Upper lobe of right lung (tissue), 1 donor: ENCODE measurements around the gene AVP. TPM values are rescaled to one million over a fixed set of nuclear protein-coding genes. Genes with fewer than 3 reads are reported as not detected.

ENCODE experiments used
- ATAC-seq: fragments of 200-7000 bp; cut with Tn5 transposase; one replicate; pipeline ENCODE4 v1.9.1; 2020; ENCODE audit warnings: mild to moderate bottlenecking, moderate library complexity
- DNase-seq: peaks from one replicate; pipeline ENCODE4 v3.0.0-alpha.2; 2020
- H3K27ac ChIP-seq: fragments of 200-600 bp; one replicate; pipeline ENCODE4 v1.8.0; 2022
- H3K27me3 ChIP-seq: fragments of 200-600 bp; one replicate; pipeline ENCODE4 v1.8.0; 2022; ENCODE audit warnings: mild to moderate bottlenecking
- H3K36me3 ChIP-seq: fragments of 200-600 bp; one replicate; pipeline ENCODE4 v1.8.0; 2022
- H3K4me1 ChIP-seq: fragments of 200-600 bp; one replicate; pipeline ENCODE4 v1.8.0; 2022
- H3K4me3 ChIP-seq: fragments of 200-600 bp; one replicate; pipeline ENCODE4 v1.8.0; 2022; ENCODE audit warnings: mild to moderate bottlenecking
- H3K9me3 ChIP-seq: fragments of 200-600 bp; one replicate; pipeline ENCODE4 v1.8.0; 2022
- intact Hi-C: fragments of 100-400 bp; cut with DNase I; formaldehyde crosslinking; loops from one replicate; pipeline ENCODE4 v1.11.0; 2022
- total RNA-seq: library from RNA; stranded (reverse); fragmentation: NEBNext Ultra II Directional; extraction: Animal tissue kit (Norgen Biotek cat#: 25700); gene quantifications from one replicate; pipeline ENCODE4 v1.2.1, GENCODE V29; 2021
- TF ChIP-seq, protein P1 (sequence below): fragments of 200-600 bp; IDR thresholded peaks from one replicate; pipeline ENCODE4 v1.8.0; 2022; ENCODE audit warnings: antibody characterized with exemption
- donor health status: DM: no; HTN: yes; CAD: no; lungs with severe emphysema.

Gene AVP
- total RNA-seq, 1 donor from 2014 or later: not detected

DNA sequence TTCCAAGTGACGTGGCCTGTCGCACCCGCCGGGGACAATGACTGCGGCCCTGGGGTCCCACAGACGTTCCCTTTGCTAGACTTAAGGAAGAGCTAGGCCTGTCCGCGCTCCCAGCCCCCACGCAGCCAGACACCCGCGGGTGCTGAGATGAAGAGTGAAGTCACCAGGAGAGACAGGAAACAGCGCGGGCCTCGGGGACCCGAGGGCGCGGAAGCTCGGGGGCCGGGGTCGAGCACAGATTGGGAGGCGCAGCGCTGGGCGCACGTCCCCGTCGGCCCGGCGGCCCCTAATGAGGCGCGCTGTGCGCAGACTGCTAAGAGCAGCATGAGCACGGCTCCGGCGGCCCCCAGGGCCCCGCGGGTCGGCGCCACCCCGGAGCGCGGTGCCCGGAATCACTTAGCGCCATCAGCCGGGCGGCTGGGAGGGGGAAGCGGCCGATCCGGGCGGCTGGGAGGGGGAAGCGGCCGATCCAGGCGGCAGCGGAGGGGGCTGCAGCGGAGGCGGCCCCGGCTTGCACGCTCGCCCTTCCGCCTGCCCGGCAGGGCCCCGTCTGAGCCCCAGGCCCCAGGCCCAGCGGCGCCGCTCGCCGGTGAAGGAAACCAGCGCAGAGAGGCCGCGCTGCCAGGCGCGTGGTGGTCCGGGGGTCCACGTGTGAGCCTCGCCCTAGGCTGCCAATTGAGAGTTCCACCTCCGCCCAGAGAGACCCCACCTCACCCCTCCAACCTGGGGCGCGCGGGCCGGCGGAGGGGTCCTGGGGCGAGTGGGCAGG, 8.3 kb upstream of the AVP start:
- DNase-seq (no peak), ATAC-seq (peak; percentile 34)
- Histone ChIP-seq H3K4me1 (peaks cover 4% of the 10 kb centered on the region), H3K27me3 (peaks cover 42% of the 10 kb centered on the region), H3K27ac (no peak overlapping the region), H3K4me3 (peak overlapping the region; percentile 19), H3K36me3 (no peaks in the 10 kb centered on the region), H3K9me3 (no peaks in the 10 kb centered on the region)
- intact Hi-C loops: no loop called here
- TF ChIP-seq, protein P1, sequence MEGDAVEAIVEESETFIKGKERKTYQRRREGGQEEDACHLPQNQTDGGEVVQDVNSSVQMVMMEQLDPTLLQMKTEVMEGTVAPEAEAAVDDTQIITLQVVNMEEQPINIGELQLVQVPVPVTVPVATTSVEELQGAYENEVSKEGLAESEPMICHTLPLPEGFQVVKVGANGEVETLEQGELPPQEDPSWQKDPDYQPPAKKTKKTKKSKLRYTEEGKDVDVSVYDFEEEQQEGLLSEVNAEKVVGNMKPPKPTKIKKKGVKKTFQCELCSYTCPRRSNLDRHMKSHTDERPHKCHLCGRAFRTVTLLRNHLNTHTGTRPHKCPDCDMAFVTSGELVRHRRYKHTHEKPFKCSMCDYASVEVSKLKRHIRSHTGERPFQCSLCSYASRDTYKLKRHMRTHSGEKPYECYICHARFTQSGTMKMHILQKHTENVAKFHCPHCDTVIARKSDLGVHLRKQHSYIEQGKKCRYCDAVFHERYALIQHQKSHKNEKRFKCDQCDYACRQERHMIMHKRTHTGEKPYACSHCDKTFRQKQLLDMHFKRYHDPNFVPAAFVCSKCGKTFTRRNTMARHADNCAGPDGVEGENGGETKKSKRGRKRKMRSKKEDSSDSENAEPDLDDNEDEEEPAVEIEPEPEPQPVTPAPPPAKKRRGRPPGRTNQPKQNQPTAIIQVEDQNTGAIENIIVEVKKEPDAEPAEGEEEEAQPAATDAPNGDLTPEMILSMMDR: no peak

DNA sequence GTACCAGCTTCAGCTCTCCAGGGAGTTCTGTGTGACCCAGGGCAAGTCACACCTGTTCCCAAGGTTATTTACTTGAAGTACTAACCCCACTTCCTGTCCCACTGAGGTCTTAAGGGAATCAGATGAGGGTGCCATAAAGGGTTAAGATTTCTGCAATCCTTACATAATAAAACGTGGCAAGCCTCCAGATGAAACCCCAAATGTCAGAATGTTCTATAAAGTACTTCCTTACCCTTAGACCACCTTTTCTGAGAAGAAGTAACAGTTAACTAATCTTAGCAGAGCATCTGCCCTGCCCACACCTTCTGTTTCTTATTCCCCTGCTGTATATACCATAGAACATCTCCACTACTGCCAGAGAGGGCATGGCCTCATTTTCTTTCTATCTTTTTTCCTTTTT, 6.0 kb upstream of the AVP start:
- intact Hi-C loops: no loop called here

DNA sequence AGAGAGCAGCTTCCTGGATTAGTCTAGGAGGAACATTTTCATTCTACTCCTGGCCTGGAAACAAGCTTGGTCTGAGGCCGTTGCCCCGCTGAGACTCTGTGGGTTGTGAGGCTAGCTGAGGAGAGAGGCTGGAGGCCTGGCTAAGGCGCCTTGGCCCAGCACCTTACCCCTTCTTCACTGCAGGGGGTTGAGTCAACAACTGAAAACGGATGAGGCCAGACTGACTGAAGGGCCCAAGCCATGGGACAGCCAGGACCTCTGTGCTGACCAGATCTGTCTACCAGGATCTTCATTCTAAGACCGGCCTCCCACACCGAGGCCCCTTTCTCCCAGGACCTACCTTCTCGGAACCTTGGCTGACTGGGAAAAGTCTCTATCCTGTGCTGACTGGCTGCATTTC, 3.5 kb upstream of the AVP start:
- Histone ChIP-seq H3K27me3 (peaks cover 38% of the 10 kb centered on the region), H3K4me3 (no peak overlapping the region), H3K36me3 (no peaks in the 10 kb centered on the region), H3K4me1 (peaks cover 6% of the 10 kb centered on the region), H3K27ac (no peak overlapping the region), H3K9me3 (no peaks in the 10 kb centered on the region)
- intact Hi-C loops: no loop called here
- no peak for DNase-seq
- TF ChIP-seq, protein P1: no peak
- no peak for ATAC-seq

More for the DNA sequence above, 6.0 kb upstream of the AVP start:
- no peak overlapping the region for H3K4me3 ChIP-seq
- H3K36me3 ChIP-seq: no peaks in the 10 kb centered on the region
- peaks cover 4% of the 10 kb centered on the region for H3K4me1 ChIP-seq
- no peak for DNase-seq
- no peaks in the 10 kb centered on the region for H3K9me3 ChIP-seq
- ATAC-seq: no peak
- H3K27me3 ChIP-seq: peaks cover 42% of the 10 kb centered on the region
- no peak overlapping the region for H3K27ac ChIP-seq
- TF ChIP-seq, protein P1: no peak

DNA sequence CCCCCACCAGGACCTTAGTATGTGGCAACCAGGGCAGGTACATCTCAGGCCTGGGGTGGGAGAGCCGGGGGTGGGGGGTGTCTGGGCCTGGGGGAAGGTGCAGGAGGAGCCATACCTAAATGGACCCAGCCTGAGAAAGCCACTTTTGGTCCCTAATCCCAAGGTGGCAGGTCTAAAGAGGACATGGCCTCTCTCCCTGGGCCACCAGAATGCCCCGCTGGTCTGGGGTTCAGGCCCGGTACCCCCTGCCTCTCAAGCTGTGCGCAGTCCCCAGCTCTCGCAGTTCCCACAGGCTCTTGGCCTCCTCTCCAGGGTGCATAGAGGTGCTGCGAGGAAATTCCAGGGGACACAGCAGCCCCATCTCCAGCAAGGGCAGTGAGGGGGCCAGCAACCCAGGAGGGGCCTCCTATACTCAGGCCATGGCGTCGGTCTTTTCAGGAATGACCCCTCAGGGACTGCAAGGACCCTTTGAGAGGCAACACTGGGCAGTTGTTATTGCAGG, 1.1 kb upstream of the AVP start:
- Histone ChIP-seq H3K27me3 (peaks cover 43% of the 10 kb centered on the region), H3K4me1 (peaks cover 11% of the 10 kb centered on the region), H3K27ac (no peak overlapping the region), H3K4me3 (no peak overlapping the region), H3K36me3 (no peaks in the 10 kb centered on the region), H3K9me3 (no peaks in the 10 kb centered on the region)
- TF ChIP-seq, protein P1: no peak
- DNase-seq (no peak), ATAC-seq (no peak)
- intact Hi-C loops: no loop called here

DNA sequence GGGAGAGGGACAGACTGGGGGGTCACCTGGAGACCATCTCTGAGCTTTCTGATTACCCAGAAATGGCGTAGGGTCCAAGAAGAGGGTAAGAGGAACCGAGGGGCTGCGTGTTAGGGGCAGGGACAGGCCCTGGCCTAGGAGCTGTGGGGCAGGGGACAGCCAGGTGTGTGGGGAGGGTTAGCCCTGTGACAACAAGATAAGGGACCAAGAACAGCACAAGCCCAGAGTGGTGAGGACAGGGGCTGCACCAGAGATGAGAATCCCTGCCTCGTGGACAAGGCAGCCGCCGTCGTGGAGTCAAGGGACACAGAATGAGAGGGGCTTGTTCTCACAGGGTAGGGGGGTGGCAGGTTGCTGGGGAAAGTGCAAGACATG, 449 bp upstream of the AVP start:
- no peak overlapping the region for H3K27ac ChIP-seq
- peaks cover 37% of the 10 kb centered on the region for H3K27me3 ChIP-seq
- H3K9me3 ChIP-seq: no peaks in the 10 kb centered on the region
- H3K4me1 ChIP-seq: peaks cover 11% of the 10 kb centered on the region
- intact Hi-C loops: no loop called here
- TF ChIP-seq, protein P1: no peak
- ATAC-seq (no peak), DNase-seq (no peak)
- H3K36me3 ChIP-seq: no peaks in the 10 kb centered on the region
- no peak overlapping the region for H3K4me3 ChIP-seq
